Mucosa of descending colon (tissue), 3 donors: ENCODE data around the gene UVRAG. TPM values are rescaled to one million over a fixed set of nuclear protein-coding genes. Genes with fewer than 3 reads are reported as not detected.

ENCODE experiments used
- ATAC-seq: fragments of 200-7000 bp; cut with Tn5 transposase; one replicate; pipeline ENCODE4 v1.9.1; 2020; ENCODE audit warnings: mild to moderate bottlenecking, moderate library complexity
- DNase-seq, 3 donors: peaks; one replicate each; pipeline ENCODE4 v3.0.0-alpha.2; 2020
- H3K36me3 ChIP-seq: fragments of 200-600 bp; one replicate; pipeline ENCODE4 v1.8.0; 2021; ENCODE audit warnings: low read depth, mild to moderate bottlenecking
- H3K4me1 ChIP-seq: fragments of 200-600 bp; one replicate; pipeline ENCODE4 v1.8.0; 2021; ENCODE audit warnings: low read depth, mild to moderate bottlenecking
- H3K4me3 ChIP-seq: fragments of 200-600 bp; one replicate; pipeline ENCODE4 v1.8.0; 2021; ENCODE audit warnings: mild to moderate bottlenecking
- H3K9me3 ChIP-seq: fragments of 200-600 bp; one replicate; pipeline ENCODE4 v1.8.0; 2021; ENCODE audit warnings: mild to moderate bottlenecking
- intact Hi-C, 2 donors: fragments of 100-400 bp; cut with DNase I in 1 of 2; cut with micrococcal nuclease in 1 of 2; formaldehyde crosslinking; loops; one replicate each; pipeline versions ENCODE4 v1.11.0 to v1.11.1; 2022; cut with DNase I, micrococcal nuclease
- total RNA-seq, 3 donors: library from RNA; stranded (reverse); fragmentation: NEBNext Ultra II Directional in 2 of 3; extraction: Animal tissue kit (Norgen Biotek cat#: 25700) in 2 of 3; gene quantifications; one replicate each; pipeline versions ENCODE4 v1.2.1 to v1.2.4, GENCODE V29; 2021 to 2023
- TF ChIP-seq, protein P1 (sequence below): fragments of 200-600 bp; IDR thresholded peaks from one replicate; pipeline ENCODE4 v1.8.0; 2022; ENCODE audit warnings: antibody characterized with exemption, mild to moderate bottlenecking
- donor health status: DM: no; HTN: no; CAD: no; lungs with moderate emphysema.
- donor health status: DM: no; HTN: no; CAD: no.
- donor health status: DM: no; HTN: yes; CAD: no.

The UVRAG gene
- total RNA-seq, 3 donors from 2014 or later: 14.9 to 37.1 (median 16.9) TPM

DNA sequence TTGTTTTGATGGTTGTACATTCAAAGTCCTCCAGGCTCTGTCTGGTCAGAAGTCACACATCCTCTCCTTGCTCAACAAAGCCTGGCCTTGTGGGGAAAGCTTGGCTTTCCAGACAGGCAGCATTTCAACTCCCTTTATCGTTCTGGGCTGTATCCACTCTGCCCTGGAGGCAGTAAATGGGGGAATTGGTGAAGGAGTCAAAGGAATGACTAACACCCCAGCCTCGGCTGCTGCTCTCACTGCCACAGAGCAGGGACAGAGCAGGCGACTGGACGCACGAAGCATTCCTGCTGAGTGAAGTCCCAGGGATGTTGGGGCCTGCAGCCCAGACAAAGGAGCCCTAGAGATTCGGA is 338.5 kb downstream of the UVRAG start:
- ATAC-seq (no peak), DNase-seq (peak in 2 of 3 donors; percentile 23 to 39)
- TF ChIP-seq, protein P1, sequence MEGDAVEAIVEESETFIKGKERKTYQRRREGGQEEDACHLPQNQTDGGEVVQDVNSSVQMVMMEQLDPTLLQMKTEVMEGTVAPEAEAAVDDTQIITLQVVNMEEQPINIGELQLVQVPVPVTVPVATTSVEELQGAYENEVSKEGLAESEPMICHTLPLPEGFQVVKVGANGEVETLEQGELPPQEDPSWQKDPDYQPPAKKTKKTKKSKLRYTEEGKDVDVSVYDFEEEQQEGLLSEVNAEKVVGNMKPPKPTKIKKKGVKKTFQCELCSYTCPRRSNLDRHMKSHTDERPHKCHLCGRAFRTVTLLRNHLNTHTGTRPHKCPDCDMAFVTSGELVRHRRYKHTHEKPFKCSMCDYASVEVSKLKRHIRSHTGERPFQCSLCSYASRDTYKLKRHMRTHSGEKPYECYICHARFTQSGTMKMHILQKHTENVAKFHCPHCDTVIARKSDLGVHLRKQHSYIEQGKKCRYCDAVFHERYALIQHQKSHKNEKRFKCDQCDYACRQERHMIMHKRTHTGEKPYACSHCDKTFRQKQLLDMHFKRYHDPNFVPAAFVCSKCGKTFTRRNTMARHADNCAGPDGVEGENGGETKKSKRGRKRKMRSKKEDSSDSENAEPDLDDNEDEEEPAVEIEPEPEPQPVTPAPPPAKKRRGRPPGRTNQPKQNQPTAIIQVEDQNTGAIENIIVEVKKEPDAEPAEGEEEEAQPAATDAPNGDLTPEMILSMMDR: no peak
- H3K4me1 ChIP-seq: peaks cover 20% of the 10 kb centered on the region
- no peaks in the 10 kb centered on the region for H3K9me3 ChIP-seq
- no peaks in the 10 kb centered on the region for H3K36me3 ChIP-seq
- H3K4me3 ChIP-seq: no peak overlapping the region
- intact Hi-C loops: loop anchor here (5.0 kb wide), 1 partner anchor 256 kb away; no protein-coding TSS in a partner anchor

DNA sequence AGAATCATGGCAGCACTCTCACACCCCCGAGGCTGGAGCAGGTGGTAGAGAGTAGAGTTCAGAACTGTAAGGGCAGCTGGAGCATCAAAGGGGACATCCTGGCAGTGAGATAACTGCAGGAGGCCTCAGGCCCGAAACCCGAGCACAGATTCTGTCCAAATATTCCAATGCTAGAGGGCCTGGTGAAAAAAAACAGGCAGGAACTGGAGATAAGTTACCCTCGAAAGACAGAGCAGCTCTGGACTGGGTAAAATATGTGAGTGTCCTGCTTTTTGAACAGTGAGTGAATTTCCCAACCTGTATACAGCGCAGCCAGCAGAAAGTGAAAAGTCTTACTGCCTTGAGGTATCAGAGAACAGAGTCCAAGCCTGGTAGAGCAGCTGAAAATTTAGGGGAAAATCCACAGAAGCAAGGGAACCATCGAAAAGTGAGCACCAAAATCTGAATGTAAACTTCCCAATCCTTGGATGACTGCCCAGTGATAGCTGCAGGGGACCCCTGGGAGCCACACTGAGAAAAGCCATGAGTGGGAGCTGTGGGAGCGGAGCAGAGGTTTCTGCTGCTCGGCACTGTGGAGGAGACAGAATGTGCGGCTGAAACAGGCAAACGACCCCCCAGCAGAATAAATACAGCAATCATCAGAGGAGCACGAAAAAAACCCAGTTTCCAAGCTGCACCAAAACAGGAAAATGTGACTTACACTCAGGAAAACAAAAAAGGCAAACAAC is 340.7 kb downstream of the UVRAG start:
- intact Hi-C loops: no loop called here
- H3K9me3 ChIP-seq: no peaks in the 10 kb centered on the region

DNA sequence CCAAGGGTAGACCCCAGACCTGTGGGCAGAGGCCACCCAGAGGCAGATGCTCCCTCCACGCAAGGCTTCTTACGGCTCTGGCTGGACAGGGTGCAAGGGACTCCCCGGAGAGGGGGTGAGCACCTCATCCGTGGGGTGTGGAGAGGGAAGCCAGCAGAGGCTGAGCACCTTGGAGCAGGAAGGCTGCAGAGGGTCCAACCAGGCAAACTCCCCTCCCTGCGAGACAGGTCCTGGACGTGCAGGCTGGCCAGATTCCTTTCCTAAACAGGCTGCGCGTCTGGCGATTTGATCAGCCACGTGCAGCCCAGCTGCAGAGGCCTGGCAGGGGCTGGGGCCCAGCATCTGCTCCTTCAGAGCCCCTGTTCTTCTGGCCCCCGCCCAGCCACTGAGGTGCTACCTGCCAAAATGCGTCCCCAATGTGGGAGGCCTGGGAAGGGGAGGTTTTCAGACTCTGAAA is 342.0 kb downstream of the UVRAG start:
- TF ChIP-seq, protein P1: no peak
- intact Hi-C loops: no loop called here
- ATAC-seq: no peak
- H3K9me3 ChIP-seq: no peaks in the 10 kb centered on the region
- H3K4me3 ChIP-seq: no peak overlapping the region
- DNase-seq: peak in 1 of 3 donors; percentile 16
- peaks cover 13% of the 10 kb centered on the region for H3K4me1 ChIP-seq
- no peaks in the 10 kb centered on the region for H3K36me3 ChIP-seq

More for the DNA sequence above, 340.7 kb downstream of the UVRAG start:
- Histone ChIP-seq H3K36me3 (no peaks in the 10 kb centered on the region), H3K4me3 (no peak overlapping the region), H3K4me1 (peaks cover 17% of the 10 kb centered on the region)
- TF ChIP-seq, protein P1: no peak
- no peak for DNase-seq
- ATAC-seq: no peak

DNA sequence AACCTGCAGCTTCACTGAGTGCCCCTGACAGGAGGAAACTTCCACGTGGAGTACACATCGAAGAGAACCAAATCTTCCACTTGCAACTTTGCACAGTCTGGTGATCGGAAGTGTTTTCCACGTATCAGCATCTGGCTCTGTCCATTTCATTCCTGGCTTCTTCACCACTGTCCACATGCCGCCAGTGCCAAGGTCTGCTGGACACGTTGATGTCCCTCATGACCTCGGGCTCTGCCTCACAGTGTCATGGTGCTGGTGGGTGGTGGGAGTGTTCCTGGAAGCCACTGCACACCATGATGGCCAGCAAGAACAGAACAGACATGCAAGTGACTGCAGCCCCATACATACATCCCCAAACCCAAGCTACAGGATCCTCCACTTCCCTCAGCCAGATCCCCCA is 342.9 kb downstream of the UVRAG start:
- intact Hi-C loops: no loop called here
- Histone ChIP-seq H3K9me3 (no peaks in the 10 kb centered on the region), H3K36me3 (no peaks in the 10 kb centered on the region)

DNA sequence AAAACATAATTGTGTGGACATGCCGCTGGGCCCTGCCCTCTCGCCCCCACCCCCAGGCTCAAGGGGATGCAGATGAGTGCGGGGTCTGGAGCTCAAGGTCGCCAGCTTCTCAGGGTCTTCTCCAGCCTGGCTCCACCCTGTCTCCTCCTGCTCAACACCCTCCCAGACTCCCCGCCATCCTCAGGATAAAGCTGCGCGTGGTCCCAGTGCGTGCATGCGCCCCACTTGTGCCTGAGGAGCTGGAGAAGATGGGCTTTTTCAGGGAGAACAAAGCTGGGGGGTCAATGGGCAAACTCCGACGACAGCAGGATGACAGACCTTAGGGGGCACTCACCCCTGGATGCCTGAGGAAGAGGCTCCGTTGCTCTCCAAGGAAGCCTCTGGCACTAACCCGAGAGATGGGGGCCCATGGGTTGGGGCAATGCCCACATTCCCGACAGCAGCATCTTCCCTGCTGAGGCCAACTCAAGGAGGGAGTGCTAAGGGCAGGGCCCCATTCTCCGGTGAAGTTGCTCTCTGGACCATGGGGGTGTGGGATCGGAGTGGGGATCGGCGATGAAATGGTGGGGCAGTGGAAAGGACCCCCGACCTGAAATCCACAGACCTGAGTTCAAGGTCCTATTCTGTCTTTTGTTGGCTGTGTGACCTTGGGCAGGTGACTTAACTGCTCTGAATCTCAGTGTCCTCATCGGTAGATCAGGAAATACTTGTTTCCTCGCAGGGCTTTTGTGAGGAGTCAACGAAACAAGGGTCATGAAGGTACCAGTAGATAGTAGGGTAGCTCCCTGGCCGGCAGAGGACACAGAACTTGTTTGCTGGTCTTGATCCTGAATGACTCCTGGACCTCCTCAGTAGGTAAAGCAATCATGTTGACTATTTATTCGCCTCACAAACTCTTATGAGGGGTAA is 343.6 kb downstream of the UVRAG start:
- no peaks in the 10 kb centered on the region for H3K4me1 ChIP-seq
- no peaks in the 10 kb centered on the region for H3K36me3 ChIP-seq
- intact Hi-C loops: no loop called here
- no peaks in the 10 kb centered on the region for H3K9me3 ChIP-seq
- TF ChIP-seq, protein P1: no peak
- H3K4me3 ChIP-seq: no peak overlapping the region
- ATAC-seq: no peak
- DNase-seq: peak in 1 of 3 donors; percentile 13

More for the DNA sequence above, 342.9 kb downstream of the UVRAG start:
- Histone ChIP-seq H3K4me1 (peaks cover 4% of the 10 kb centered on the region), H3K4me3 (no peak overlapping the region)
- no peak for DNase-seq
- ATAC-seq: no peak
- TF ChIP-seq, protein P1: no peak
